22Rv1 (cell line): ENCODE measurements around the gene DEAF1.

Experiments used
- ZFX ChIP-seq: fragments of 450-650 bp; IDR thresholded peaks from 2 replicates; pipeline ENCODE4 v1.6.1; 2017; ENCODE audit warnings: antibody characterized with exemption, borderline replicate concordance
- TF ChIP-seq, protein P1 (sequence below): fragments of 450-650 bp; IDR thresholded peaks from 2 replicates; pipeline ENCODE4 v1.5.1; 2017; ENCODE audit warnings: mild to moderate bottlenecking

DNA sequence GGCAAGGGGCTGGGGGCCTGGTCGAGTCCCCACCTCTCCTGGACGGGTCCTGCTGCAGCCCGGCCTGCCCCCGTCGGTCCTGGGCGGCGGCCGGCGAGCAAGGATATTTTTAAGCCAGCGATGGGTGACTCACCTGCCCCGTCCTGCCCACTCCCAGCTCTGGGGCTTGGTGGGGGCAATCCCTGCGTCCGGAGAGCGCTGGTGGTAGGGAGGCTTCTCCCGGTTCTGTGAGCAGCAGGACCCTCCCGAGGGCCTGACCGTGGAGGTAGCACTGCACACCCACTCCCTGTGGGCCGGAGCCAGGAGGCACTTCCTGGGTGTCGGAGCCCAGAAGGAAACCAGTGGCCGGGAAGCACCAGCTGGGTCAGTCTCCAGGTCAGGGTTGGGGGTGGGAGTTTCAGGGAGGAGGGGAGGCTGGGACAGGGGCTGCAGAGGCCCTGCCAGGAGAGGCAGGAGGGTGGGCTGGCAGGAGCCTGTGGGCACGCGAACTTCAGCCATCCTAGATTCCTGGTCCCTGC lies 11.5 kb upstream of the DEAF1 start:
- TF ChIP-seq, protein P1, sequence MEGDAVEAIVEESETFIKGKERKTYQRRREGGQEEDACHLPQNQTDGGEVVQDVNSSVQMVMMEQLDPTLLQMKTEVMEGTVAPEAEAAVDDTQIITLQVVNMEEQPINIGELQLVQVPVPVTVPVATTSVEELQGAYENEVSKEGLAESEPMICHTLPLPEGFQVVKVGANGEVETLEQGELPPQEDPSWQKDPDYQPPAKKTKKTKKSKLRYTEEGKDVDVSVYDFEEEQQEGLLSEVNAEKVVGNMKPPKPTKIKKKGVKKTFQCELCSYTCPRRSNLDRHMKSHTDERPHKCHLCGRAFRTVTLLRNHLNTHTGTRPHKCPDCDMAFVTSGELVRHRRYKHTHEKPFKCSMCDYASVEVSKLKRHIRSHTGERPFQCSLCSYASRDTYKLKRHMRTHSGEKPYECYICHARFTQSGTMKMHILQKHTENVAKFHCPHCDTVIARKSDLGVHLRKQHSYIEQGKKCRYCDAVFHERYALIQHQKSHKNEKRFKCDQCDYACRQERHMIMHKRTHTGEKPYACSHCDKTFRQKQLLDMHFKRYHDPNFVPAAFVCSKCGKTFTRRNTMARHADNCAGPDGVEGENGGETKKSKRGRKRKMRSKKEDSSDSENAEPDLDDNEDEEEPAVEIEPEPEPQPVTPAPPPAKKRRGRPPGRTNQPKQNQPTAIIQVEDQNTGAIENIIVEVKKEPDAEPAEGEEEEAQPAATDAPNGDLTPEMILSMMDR = no peak
- TF ChIP-seq ZFX = no peak
